ENCODE results near the gene ZNF521.

ZNF521 gene

DNA sequence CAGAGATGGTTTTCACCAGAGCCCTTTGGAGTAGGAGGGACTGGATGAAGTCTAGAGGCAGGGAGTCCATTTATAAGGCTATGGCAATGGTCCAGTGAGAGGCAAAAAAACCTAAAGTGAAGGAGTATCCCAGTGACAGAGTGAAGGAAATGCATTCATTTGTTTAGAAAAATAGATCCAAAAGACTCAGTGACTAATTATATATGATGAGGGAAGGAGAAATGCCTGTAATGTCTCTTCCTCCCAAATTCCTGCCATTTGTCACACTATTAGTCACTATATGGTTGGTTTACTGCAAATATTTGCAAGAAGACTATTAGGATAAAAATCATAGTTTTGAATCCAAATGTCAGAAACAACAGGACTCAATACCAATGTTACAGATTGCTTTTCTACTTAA lies 104.2 kb downstream of the ZNF521 start:
- no peak for DNase-seq

DNA sequence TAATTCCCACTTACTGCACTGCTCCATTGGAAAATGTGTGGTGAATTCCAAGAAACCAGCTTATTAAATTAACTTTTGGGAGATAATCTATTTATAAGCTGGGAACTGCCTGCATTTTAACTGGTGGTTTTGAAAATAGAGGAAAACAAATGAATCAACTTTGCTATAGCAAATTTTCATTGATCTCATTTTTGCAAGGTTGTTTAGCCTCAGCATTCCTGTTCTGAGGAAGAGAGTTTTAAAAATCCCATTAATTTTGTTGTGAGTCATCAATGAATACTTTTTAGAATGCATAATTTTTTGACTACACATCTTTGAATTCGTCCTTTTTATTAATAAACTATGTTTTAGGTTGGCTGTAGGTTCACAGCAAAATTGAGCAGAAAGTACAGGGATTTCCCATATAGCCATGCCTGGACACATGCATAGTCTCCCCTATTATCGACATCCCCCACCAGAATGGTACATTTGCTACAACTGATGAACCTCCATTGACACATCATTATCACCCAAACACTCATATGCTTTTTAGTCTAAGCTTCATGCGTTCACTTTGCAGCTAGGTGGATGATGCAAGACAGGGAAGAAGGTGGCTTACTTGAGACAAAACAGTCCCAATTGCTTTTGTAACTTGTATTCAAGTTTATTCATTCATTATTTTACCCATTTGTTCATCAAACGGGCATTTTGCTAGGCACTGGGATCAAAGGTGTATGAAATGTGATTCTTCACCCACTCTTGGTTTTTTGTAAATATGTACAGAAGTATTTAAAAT lies 106.9 kb downstream of the ZNF521 start:
- no peak for DNase-seq

DNA sequence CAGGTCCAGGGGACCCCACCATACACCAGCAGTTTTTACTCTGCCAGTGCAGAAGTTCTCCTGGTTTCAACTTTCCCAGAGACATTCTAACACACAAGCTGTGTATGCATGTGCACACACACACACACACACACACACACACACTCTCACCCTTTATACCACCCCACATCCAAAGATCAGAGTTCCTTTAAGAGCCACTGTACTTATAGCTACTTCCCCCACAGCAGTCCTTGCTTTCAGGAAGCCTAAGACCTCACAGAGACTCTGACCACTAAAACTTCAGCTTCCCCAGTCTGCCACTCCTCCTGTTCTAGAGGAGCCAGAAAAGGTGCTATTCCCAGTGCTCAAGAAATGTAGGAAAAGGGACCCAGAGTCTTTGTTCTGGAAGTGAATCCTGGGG lies 107.8 kb downstream of the ZNF521 start:
- DNase-seq = no peak

DNA sequence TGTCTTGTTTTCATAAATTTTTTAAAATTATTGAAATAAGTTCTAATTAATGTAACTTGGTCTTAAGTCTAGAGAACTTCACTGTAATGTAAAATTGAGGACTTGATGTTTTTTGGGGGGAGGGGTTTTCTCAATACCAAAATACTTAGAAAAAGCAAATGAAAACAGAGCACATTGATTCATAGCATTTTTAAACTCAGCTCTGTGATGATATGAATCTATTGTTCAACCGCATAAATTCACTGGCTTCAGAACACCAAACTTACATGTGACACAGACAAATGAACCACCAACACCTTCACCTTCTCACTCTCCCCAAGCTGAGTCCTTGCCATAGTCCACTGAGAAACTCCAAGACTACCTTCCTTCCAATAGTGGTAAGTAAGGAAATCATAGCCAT lies 108.2 kb downstream of the ZNF521 start:
- no peak for DNase-seq

DNA sequence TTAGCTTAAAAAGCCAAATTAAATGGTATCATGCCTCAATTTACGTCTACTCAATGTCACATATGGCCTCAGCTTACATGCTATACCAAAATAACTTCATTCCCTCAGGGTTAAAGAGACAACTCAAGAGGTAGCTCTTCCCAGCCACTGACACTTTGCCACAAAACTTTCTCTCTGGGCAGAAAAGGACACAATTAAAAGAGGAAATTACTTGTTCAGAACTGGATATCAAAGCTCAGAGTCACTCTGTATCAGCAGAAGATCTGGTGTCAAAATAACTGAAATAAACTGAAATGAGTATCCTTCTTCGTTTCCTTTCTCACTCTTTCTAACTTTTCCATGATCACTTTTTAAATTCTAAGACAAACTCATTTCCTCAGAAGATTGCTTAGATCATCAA lies 108.7 kb downstream of the ZNF521 start:
- no peak for DNase-seq

DNA sequence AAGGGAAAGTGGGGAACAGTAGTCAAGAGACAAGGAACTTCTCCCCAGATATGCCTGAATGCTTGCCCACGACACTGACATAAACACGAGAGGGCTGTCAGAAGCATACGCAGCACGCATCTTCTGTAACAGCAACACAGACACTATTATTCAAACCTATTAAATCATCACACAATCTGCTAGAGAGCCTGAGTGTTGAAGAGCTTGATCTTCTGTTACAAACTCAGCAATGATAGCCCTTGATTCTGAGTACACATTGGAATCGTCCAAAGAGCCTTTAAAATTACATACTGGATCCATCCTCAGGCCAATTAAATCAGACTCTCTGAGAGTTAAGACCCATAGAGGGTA lies 111.6 kb downstream of the ZNF521 start:
- no peak for DNase-seq

DNA sequence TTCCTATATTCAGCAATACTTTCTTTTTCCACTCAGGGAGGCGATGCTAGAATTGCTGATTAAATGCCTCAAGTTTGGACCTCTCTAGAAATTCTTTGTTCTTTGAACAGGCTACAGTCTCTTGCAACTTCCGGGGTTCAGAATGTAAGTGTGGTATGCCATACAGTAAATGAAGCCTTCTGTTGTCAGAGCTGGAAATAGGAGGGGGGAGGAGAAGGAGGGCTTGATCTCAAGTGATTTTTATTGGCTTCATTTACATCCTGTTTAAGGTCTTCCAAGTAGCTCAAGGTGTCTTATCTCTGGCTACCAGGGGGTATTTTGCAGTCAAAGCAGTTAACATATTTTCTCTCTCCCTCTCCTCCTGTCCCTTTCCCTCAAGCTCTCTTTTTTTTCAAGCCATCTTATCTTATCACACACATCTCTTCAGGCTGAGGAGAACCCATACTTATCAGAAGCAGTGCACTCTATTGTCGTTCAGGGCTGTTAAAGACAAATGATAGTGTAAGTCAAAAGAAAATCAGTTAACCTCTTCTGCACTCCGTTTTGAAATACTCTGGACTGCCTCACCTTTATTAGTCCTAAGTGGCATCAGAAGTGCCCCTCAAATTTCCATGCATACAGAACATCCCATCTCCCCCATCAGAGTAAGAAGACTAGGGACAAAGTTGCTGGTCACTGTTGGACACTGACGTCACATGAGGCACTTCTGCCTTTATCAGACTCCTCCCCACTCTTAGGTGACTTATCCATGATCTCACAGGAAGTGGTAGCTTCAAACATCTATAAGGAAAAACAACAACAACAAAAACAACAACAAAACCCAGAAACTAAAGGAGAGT lies 112.2 kb downstream of the ZNF521 start:
- no peak for DNase-seq

DNA sequence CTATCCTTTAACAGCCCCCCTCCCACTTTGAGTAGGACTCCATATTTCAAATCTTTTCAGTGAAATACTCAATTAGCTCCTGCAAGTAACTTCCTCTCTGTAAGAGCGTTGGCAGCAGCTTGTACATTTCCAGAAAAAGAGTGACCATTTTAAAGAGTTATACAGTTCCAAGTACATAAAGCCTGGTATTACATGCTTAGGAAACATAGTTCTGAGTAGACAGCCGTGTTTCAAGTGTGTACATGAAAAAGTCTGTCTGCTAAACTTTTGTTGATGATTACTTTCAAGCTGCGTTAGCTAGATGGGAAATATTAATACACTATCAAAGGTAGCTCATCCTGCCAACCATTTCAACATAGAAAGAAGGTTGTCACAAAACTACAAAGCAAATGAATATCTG lies 112.8 kb downstream of the ZNF521 start:
- DNase-seq = no peak

DNA sequence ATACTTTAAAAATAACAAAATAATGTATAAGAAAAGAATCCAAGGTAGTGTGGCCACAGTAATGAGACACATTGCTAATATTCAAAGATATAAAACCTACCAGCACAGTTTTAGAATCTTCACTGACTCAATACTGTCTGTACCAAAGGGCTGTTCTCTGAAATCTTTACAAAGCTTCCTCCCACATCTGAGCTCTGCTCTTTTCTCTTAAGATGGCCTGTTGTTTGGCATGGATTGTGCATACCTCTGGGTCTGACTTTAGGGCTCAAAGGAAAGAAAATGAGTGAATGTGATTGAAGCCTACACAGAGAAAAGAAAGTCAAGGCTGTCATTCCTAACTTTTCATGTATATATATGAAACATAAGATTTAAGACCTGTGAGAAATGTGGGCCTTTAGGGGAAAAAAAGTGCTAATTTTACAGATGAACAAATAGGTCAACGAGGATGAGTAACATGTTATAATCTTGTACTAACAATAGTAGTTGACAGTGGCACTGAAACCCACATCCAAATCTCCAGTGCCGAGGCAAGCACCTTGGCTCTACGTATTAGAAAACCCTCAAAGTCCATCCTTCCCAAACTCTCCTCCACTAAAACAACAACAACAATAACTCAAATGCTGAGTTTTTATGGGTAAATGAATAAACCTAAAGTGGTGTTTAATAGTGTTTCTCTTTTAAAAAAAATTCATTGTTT lies 114.2 kb downstream of the ZNF521 start:
- DNase-seq = no peak

DNA sequence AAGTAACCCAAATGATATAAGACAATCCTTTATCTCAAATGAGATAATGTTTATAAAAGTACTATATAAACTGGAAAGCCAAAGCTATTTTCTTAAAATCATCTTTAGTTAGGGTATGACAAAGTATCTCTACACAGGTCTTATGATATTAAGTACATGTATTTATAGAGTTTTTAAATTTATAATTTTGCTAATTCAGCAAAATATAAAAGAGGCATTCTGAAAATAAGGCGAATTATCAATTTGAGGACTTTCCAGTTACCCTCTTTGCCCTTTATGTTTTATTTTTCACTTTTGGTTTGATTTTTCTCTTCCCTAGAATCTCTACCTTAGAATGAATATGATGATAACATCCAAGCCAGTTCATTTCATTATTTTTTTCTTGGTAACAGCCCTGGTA lies 115.2 kb downstream of the ZNF521 start:
- DNase-seq = no peak

DNA sequence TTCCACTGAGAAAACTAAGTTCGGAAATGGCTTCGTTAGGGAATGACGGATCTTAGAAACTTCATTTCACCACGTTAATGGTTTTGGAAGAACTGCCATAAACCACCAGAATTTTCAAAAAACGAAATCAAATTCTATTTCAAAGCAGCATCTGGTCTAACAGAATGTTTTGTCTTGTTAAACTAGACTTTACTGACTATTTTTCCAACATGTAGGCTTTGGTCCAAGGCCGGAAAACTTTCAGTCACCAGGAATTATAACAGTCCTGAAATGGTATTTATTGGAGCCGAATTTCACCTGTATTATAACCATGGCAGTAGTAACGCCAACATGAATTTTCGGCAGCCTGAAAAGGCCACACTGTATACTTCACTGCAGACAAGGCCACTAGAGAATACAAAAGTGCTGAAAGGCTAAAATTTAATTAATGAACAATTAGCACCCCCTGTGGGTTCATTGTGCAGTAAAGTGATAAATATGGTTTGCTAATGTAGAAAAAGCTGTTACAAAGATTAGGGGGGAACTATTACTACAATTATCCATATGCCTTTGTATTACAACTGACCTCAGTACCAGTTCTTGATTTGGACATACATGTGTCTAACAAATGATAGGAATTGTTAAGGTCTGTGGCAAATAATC lies 116.4 kb downstream of the ZNF521 start:
- DNase-seq = no peak

DNA sequence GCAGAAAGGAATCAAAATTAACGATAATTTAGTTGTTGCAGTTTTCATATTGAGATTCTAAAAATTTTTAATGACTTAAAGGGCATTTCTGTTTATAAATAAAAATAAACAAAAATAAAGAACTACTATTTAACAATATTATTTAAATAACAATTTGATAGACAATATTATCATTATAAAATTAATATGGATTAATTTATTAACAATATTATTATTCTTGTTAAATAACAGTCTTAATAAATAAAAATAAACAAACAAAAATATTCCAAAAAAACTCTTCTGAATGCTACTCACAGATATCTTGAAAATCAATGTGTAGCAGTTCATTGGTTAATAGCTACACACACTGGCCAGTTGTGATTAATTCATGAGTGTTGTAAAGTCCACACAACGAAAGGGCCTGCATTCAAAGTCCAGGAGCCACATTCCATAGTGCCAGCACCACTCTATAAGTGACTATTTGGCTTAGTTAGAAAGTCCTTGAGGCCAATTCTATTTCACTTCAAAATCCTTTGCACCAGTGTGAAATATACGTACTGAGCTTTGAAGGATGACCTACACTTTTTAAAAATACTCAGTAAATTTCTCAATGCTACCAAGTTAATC lies 117.1 kb downstream of the ZNF521 start:
- DNase-seq = no peak

DNA sequence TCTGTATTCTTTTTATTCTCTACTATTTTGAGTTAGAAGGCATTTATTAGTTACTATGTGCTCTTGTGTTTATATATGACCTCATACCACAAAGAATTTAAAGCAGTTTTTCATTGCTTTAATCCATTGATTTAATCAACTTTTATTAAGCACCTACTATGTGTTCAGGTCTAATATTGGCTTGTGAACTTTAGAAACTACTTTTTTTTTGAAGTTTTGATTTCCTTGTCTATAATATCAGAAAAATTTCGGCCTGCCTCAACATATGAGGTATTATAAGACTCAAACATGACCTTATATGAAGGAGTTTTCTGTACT lies 117.7 kb downstream of the ZNF521 start:
- DNase-seq = no peak

DNA sequence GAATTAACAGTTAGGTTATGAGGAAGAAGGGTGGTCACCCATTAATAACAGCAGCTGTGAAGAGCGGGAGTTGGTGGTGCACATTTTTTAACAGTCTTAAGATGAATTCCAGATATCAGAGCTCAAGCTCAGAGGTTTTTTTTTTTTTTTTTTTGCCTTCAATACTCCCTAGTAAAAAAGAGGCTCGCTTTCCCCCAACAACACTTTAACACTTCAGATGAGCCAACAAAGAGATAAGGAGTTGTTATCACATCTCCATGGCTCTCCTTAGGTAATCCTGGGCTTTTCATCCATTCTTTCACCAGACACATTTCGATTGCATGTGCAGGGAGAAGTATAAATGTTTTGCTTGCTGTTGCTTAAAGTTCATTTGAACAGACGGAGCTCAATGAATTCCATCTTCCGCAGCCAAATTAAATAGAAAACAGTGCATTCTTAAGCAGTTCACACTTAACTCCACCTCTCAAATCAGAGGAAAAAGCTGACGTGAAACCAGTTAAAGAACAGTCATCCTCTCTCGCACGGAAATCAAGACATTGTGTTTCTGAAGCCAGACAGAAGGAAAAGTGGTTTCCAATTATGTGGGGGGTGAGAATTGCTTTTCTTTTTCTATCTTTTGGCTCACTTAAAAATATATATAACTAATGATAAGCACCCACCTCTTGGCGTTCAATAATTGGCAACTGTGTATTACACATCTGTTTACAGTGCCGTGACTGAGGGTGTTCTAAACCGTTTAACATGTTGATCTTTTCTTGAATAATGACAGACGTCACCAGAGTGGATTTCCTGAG lies 118.2 kb downstream of the ZNF521 start:
- no peak for DNase-seq

DNA sequence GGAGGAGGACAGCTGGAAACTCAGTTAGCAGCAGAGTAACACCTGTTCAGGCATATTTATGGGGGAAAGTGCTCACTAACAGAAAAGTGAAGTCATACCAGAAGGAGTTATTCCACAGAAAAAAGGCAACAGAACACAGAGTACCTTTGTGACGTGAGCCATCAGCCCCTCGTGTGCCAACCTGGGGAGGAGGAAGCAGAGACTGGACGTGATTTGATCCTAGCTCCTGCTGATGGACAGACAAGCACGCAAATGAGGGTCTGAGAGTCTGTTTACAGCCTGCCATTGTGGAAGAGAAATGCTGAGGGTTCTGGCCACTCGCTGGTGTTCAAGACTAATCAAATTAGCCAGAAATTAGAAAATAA lies 120.7 kb downstream of the ZNF521 start:
- no peak for DNase-seq

DNA sequence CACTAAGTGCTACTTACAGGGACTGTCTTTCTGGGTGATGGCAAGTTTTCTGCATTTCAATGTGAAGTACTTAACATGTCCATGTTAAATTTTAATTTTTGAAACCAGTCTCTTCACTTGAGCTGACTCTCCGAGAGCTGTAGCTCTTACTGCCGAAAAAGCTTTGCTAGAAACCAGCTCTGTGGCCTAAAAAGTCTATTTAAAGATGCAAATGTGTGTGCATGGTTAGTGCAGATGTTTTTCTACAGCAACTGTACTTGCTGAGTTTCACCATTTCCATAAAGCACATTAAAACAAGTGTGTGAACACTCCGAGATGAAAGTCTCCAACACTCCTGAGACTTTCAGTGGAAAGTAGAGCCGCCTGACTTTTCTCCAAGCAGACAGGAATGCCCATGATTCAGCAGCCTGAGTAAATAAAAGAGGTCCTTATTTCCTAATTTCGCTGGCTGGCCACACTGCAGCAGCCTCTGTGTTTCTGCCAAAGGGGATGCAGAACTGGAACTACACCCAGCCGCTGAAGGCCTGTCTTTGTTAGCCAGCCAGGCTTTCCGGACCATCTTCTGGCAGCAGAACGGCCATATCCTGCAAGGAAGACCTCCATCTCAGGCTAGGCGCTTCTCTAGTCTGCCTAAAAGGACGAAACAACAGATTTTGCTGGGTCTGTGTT lies 121.2 kb downstream of the ZNF521 start:
- no peak for DNase-seq

DNA sequence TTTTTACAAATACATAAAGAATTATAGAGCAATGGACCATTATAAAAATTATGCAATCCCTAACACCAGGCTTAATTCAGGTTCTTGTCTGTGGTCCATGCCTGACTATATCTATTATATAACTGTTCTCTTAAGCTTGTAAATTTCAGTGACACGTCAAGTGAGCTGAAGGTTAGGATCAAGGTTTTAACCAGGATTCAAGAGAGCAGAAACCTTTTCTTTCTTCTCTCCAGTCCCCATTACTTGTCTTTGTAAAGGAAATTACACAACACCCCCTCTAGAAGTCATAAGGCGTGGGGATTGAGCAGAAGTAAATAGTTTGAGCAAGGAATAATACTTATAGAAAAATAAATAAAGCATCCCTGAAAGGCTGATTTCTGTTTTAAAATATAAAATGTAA lies 122.0 kb downstream of the ZNF521 start:
- DNase-seq = no peak

DNA sequence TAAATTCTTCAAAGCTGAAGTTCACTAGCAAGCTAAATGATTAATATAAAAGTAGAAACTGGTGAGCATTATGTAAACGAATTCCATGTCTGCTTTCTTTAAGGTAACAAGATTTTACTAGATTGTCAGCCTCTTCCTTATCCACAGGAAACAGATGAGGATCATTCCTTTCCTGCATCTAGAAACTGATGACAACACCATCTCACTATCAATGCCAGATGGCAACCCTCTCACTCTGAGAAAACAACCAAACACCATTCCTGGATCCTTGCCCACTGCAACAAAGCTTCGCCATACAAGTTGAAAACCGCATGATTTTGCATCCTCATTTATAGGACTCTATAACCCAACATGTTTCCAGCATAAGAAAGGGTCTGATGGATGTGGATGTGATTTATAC lies 122.9 kb downstream of the ZNF521 start:
- no peak for DNase-seq

DNA sequence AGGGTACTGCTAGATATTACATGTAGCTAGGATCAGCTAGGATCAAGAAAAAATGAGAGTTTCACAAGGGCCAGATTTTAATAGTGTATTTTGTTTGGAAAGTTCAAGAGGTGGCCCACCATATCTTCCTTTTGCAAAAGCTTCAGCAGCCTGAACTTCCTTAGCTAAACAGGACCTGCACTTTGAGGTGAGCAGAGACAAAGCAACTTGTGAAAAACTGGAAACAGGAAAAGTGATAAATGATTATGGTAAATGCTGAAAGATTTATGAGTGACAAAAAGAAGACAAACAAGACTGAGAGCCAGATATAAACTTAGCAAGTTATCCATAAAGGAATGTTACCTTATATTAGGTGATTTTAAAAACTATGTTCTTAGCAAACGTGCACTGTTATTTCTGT lies 123.6 kb downstream of the ZNF521 start:
- DNase-seq = no peak

DNA sequence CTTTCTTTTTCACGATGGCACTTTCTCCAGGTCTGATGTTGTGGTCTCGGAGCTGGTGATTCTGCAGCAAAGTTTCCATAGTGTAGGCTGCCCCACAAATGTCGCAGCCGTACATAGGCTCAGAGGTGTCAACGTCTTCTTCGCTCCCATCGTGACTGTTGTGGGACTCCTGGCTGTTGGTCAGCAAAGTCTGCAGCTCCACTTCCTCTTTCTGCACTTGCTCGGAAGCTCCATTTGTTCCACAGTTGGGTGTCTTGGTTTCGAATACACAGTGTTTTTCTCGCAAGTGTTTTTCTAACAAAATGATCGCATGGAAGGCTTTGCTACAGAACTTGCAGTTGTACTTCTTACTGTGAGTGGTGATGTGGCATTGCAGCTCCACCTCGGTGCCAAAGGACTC lies 126.8 kb downstream of the ZNF521 start:
- no peak for DNase-seq
